Stimulated activated CD4-positive, alpha-beta T cell treated with anti-CD3 and anti-CD28 coated beads, Interleukin-4, amount 100 ng/mL, for 1 hour (primary cell): ENCODE measurements around the gene MAG.
"Not testable (repeated sequence)": the region's sequence is repeated elsewhere in the genome, so short reads cannot be mapped to it uniquely, and the experiment has no call there.

Experiments used
- DNase-seq: peaks from one replicate; pipeline ENCODE4 v3.0.0-alpha.2; 2020

Gene MAG

DNA sequence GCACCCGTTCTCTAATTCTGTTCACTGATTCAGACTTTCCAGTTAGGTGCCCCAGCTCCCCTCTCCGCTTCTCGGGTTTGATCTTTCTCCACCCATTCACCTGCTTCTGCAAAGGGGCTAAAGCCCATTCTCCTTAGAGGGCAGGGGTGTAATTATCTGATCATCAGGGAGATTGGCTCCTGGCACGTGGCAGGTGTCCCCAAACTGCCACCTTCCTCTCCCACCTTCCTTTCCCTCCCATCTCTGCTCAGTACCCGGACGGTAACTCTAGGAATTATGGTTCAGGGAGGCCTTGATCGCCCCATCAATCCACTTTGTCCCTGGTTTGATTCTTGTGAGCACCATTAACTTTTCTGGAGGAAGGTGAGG is 56.0 kb downstream of the MAG start:
- DNase-seq, result no peak

DNA sequence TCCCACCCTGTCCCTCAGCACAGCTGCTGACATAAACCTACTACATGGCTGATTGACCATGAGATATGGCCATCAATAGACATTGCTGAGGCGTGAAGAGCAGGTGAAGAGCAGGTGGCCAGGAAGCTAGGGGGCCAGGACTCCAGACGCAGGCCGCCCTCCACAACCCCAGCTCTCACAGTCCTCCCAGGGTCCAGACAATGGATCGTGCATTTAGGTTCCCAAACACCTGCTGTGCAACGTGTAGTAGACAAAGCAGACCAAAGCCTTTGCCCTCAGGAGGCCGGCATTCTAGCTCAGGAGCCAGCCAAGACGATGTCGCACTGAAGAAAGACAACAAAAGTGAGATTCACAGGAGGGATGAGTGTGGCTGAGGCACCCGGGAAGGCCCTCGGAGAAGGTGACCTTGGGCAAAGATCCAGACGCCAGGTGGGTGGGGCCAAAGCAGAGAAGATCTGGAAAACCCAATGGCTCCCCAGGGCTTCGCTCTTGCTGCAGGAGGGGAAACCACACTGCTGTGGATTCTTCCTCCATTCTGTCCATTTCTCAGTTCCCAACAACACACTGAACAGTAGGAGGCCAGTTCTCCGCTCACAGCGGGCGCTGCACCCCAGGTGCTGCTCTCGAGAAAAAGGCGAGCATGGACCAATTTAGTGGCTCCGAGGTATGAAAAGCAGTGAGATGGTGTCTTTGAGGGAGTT is 57.1 kb downstream of the MAG start:
- no peak for DNase-seq

DNA sequence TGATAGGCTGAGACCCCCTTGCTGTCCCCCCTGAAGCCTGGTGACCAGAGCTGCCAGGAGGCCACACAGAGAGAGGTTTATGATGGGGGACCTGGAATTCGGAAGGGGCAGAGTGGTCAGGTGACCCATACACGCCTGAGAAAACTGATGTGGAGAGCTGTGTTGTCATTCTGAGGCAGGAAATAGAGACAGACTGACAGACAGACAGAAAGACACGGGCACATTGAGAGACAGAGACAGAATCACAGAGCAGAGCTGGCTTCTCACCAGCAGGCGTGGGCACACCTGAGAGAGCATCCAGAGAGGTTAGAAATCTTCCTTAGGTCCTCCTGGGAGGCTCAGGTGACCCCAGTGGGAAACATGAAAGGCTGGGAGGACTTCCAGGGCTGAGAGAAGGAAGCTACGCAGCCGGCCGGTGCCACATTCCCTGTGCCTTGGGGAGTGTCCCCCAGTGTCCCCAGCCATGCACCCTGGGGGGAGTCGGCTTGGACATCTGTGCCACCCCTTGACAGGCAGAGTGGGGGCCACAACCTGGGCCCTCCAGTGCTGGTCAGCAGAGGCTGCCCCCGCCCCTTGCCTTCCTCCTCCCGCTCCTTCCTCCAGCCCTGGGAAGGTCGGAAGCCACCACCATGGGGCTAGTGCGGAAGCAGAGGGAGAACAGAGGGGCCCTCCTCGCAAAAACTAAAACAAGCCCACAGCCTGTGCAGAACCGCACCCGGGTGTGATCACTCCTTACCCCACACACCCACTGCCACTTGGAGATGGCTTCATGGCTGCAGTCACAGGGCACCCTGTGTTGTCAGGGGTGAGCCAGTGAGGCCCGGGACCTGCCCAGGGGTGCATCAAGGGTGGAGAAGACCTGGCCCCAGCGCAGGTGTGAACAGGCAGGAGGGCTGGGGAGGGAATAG is 57.9 kb downstream of the MAG start:
- no peak for DNase-seq

DNA sequence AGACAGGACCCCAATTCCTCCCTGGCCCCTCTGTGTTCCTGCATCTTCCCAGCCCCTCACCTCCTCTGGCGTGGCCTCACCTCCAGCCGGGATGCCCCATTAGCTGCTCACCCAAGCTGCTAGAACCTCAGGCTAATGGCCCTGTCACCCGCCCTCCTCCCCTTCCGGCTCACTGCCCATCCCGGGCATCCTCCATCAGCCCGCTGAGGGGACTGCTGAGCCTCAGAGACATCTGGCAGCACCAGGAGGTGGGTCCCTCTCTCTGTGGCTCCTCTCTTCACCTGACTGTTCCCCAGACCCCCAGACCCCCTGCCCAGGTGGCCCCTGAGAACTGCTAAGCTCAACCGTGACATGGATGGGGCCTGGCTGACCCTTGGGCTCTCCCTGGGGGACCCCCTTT is 58.6 kb downstream of the MAG start:
- DNase-seq, result no peak

DNA sequence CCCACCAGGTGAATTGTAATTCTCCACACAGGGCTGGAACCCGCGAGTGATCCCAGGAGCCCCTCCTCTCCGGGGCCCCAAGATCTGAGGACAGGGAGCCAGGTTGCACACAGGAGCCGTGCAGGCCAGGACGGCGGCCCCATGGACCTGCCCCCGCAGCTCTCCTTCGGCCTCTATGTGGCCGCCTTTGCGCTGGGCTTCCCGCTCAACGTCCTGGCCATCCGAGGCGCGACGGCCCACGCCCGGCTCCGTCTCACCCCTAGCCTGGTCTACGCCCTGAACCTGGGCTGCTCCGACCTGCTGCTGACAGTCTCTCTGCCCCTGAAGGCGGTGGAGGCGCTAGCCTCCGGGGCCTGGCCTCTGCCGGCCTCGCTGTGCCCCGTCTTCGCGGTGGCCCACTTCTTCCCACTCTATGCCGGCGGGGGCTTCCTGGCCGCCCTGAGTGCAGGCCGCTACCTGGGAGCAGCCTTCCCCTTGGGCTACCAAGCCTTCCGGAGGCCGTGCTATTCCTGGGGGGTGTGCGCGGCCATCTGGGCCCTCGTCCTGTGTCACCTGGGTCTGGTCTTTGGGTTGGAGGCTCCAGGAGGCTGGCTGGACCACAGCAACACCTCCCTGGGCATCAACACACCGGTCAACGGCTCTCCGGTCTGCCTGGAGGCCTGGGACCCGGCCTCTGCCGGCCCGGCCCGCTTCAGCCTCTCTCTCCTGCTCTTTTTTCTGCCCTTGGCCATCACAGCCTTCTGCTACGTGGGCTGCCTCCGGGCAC is 59.6 kb downstream of the MAG start:
- no peak for DNase-seq

DNA sequence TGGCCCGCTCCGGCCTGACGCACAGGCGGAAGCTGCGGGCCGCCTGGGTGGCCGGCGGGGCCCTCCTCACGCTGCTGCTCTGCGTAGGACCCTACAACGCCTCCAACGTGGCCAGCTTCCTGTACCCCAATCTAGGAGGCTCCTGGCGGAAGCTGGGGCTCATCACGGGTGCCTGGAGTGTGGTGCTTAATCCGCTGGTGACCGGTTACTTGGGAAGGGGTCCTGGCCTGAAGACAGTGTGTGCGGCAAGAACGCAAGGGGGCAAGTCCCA is 60.2 kb downstream of the MAG start:
- DNase-seq, result no peak

DNA sequence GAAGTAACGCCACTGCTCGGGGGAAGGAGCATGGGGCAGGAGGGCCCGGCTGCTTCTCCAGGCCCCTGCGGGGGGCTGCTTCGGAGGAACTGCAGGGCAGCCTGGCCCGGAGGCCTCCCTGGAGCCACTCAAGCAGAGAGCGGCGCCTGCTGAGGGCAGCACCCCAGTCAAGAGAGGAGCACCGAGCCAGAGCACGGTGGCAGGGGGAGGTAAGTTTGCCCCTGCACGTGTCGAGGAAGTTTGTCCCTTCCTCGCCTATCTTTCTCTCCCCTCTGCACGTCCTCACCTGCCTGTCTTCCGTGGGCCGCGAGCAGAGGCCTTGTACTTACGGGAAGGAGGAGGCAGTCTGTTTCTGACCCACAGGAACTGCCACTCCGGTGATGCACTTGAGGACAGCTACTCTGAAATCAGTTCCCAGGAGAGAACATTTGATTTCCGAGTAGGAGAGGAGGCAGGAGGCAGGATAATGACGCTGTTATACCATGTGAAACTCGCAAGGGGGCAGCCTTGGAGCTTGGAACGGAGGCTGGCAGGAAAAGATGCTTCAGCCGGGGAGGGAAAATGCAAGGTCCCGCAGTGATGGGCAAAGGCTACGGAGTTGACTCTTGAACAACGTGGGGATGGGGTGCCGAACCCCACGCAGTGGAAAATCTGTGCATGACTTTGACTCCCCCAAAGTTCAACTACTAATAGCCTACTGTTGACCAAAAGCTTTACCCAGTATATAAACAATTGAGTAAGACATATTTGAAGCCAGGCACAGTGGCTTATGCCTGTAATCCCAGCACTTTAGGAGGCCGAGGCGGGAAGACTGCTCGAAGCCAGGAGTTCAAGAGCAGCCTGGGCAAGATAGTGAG is 60.7 kb downstream of the MAG start:
- DNase-seq, result peak; percentile 59

DNA sequence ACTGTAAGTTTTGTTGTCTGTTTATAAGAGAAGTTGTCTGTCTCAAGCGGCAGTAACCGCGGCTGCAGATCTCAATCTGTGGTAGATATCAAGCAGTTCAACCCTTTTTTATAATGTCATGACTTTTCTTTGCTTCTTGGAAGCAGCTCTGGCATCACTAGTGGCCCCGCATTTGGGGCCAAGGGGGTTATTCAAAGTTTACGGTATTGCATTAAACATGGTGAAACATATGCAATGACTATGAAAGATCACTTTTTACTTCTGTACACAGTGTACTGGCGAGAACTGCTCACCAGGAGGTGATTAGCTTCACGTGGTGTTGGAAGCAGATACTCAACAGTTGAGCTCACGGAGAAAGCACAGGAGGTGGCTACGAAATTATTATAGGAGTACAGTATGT is 61.7 kb downstream of the MAG start:
- DNase-seq, result no peak

DNA sequence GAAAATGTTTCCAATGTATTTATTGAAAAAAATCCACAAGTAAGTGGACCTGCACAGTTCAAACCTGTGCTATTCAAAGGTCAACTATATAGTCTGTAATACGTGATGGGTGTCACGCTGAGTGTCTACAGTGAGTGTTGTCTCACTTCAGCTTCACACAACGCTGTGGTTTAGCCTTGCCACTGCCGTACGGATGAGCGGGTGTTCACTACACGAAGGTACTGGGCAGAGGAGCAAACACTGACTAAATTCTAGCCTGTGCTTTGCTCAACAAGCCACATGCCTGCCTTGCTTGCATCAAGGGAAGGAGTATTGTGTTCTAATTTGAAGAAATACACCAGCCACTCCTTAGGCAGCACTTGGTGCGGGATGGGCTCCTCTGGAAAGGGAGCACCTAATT is 62.9 kb downstream of the MAG start:
- DNase-seq, result no peak

DNA sequence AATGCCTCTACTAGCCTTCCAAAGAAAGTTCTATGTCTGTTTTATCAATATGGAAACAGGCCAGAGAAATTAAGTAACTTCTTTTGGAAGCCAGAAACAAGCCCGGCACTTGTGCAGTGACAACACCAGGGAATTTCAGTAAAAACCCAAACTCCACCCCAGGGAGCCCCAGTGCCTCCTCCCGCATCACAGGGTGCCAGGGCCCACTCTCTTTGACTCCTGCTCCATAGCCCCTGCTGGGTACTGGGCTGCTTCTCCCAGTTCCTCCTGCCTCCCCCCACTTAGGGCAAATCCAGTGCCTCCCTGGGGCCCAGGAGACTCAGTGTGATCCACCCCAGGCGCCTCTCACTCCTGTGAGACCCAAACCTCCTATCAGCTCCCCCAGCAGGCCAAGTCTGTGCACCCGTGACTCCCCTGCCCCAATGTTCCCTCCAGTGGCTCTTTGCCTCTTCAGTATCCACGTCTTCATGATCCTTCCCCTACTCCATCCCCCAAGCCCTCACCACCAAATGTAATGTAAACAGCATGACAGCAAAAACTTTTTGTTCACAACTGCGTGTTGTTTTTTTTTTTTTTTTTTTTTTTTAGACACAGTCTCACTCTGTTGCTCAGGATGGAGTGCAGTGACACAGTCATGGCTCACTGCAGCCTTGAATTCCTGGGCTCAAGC is 64.0 kb downstream of the MAG start:
- no peak for DNase-seq

DNA sequence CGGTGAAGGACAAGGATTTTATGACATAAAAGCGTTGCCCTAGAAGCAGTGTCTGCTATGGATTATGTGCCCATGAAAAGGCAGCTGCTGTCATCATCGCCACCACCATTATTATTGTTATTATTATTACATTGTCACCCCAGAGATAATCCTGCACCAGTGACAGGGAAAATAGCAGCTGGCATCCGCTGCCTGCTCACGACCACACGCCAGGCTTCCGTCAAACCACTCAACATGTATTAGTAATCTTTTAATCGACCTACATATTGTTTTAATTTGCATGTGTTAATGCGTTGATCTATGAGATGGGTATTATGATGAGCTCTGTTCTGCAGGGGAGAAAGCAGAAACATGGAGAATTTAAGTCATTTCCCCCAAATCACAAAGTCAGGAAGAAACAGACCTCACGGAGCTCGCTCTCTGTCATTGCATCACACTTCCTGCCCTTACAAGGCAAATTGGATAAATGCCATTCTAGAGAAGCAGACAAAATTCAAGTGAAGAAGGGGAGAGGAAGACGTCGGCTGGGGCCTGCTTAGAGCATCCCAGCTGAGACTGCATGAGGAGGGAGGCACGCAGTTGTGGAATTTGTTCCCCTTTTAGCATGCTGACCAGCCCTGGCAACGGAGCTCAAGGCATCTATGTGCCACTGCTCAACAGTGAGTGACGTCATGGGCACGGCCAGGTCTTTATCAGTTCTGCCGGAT is 66.1 kb downstream of the MAG start, which contains the start of gene FFAR3:
FFAR3 (plus strand) TSS at position 594 of the 707 bp plus-strand sequence. CDS start 431 bp downstream, outside the sequence.
- no peak for DNase-seq

DNA sequence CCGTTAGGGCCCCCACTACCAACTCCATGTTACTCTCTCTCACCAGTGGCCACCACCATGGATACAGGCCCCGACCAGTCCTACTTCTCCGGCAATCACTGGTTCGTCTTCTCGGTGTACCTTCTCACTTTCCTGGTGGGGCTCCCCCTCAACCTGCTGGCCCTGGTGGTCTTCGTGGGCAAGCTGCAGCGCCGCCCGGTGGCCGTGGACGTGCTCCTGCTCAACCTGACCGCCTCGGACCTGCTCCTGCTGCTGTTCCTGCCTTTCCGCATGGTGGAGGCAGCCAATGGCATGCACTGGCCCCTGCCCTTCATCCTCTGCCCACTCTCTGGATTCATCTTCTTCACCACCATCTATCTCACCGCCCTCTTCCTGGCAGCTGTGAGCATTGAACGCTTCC is 66.9 kb downstream of the MAG start:
- not testable (repeated sequence) for DNase-seq

DNA sequence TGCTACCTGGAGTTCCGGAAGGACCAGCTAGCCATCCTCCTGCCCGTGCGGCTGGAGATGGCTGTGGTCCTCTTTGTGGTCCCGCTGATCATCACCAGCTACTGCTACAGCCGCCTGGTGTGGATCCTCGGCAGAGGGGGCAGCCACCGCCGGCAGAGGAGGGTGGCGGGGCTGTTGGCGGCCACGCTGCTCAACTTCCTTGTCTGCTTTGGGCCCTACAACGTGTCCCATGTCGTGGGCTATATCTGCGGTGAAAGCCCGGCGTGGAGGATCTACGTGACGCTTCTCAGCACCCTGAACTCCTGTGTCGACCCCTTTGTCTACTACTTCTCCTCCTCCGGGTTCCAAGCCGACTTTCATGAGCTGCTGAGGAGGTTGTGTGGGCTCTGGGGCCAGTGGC is 67.4 kb downstream of the MAG start:
- DNase-seq, result not testable (repeated sequence)

DNA sequence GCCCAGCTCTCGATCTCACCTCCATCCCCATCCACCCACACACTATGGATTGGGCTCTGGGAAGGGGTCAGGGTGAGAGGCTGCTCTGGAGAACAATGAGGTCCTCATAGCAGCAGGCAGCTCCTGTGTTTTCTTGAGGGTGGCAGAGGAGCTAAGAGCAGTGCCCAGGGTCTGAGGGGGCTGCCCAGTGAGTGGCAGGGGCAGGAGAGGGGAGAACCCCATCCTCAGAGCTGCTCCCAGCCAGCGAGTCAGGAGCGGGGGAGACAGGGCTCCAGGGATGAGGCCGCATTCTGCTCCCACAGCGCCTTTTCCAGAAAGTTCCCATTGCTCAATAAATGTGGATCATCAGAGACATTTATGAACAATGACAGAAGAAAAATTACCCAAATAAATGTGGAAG is 68.1 kb downstream of the MAG start:
- DNase-seq, result not testable (repeated sequence)

DNA sequence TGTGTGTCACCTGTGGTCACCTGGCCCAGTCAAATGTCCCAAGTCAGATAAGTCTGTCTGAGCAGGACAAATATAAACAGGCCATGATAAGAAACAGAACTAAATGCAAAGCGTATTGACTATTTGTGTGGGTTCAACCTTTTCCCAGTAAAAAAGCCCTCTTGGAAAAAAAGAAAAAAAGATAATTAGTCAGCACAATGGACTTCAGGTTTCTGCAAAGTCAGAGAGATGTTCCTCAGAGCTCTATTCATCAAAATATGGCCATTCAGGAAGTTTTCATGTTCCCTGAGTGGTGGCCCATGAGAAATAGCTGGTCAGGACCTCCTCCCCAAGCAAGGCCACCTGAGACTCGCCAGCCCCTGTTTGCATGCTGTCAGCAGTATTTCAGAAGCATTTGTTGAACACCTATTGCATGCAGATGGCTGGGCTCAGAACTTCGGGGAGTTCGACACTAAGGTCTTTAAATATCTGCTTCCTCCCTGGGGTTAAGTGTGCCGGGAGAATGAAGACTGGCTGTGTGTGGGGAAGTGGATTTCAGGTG is 69.0 kb downstream of the MAG start:
- no peak for DNase-seq

DNA sequence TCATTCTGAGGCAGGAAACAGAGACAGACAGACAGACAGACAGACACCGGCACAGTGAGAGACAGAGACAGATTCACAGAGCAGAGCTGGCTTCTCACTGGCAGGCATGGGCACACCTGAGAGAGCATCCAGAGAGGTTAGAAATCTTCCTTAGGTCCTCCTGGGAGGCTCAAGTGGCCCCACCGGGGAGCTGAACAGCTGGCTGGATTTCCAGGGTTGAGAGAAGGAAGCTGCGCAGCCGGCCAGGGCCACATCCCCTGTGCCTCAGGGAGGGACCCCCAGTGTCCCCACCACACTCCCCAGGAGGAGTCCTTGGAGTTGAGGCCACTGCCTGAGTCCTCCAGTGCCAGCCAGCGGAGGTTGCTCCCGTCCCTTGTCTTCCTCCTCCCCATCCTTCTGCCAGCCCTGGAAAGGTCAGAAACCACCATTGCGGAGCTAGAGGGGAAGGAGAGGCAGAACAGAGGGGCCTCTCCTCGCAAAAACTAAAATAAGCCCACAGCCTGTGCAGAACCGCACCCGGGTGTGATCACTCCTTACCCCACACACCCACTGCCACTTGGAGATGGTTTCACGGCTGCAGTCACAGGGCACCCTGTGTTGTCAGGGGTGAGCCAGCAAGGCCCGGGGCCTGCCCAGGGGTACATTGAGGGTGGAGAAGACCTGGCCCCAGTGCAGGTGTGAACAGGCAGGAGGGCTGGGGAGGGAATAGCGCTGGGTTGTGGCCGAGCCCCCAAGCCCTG is 70.5 kb downstream of the MAG start:
- no peak for DNase-seq

DNA sequence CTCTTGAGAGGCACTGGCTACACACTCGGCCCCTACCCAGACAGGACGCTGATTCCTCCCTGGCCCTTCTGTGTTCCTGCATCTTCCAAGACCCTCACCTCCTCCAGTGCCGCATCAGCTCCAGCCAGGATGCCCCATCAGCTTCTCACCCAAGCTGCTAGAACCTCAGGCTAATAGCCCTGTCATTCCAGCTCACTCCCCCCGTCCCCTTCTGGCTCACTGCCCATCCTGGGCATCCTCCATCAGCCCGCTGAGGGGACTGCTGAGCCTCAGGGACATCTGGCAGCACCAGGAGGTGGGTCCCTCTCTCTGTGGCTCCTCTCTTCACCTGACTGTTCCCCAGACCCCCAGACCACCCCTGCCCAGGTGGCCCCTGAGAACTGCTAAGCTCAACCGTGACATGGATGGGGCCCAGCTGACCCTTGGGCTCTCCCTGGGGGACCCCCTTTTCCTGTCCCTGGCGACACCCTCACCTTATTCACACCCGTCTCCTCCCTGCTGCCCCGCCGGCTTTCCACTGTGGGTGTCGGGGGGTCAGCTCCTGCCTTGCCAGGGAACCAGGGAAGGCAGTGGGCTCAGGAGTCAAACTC is 71.1 kb downstream of the MAG start:
- DNase-seq, result no peak
